ENCODE measurements around the gene SPSB4.

Gene SPSB4

GRCh38 chr3:141192345-141192744 lies 141.2 kb downstream of the SPSB4 start:
- no peak for TF ChIP-seq EZH2phosphoT487 (conservative IDR thresholded peaks at IDR 0.05; ENCODE audit: low read length)
- peak; percentile 98 for TF ChIP-seq CTCF (IDR thresholded peaks at IDR 0.05; ENCODE audit: insufficient read depth, low read length, poor library complexity, severe bottlenecking)
- peak overlapping the region; percentile 55 for H2AFZ ChIP-seq (ENCODE audit: low read depth, low read length, severe bottlenecking)

GRCh38 chr3:141193066-141193830 lies 142.1 kb downstream of the SPSB4 start:
- Histone ChIP-seq H3K4me3 (ENCODE audit: insufficient read depth, low read length, poor library complexity, severe bottlenecking) (no peak overlapping the region), H3K9me3 (ENCODE audit: insufficient read depth, low read length) (no peaks in the 10 kb centered on the region), H4K20me1 (ENCODE audit: low read depth, low read length) (no peaks in the 10 kb centered on the region), H3F3A (ENCODE audit: insufficient read depth) (no peaks in the 10 kb centered on the region), H3K9me2 (replicated peaks; ENCODE audit: insufficient read depth, low read length) (no peaks in the 10 kb centered on the region), H3K4me2 (ENCODE audit: low read depth, low read length, poor library complexity, severe bottlenecking) (no peak overlapping the region), H2AFZ (ENCODE audit: low read depth, low read length, severe bottlenecking) (no peak overlapping the region), H3K36me3 (ENCODE audit: low read length) (no peaks in the 10 kb centered on the region), H3K27ac (ENCODE audit: low read depth, low read length) (no peak overlapping the region), H3K27me3 (ENCODE audit: low read length) (no peaks in the 10 kb centered on the region), H3K79me2 (ENCODE audit: insufficient read depth, low read length) (no peaks in the 10 kb centered on the region), H3K9ac (ENCODE audit: low read length) (no peak overlapping the region)
- TF ChIP-seq CTCF (IDR thresholded peaks at IDR 0.05; ENCODE audit: insufficient read depth, low read length, poor library complexity, severe bottlenecking) (no peak), EZH2phosphoT487 (conservative IDR thresholded peaks at IDR 0.05; ENCODE audit: low read length) (no peak)

More at GRCh38 chr3:141192345-141192744, 141.2 kb downstream of the SPSB4 start:
- Histone ChIP-seq H3K9me2 (replicated peaks; ENCODE audit: insufficient read depth, low read length) (no peaks in the 10 kb centered on the region), H3K4me3 (ENCODE audit: insufficient read depth, low read length, poor library complexity, severe bottlenecking) (no peak overlapping the region), H3K79me2 (ENCODE audit: insufficient read depth, low read length) (no peaks in the 10 kb centered on the region), H3K9me3 (ENCODE audit: insufficient read depth, low read length) (no peaks in the 10 kb centered on the region), H4K20me1 (ENCODE audit: low read depth, low read length) (no peaks in the 10 kb centered on the region), H3K4me2 (ENCODE audit: low read depth, low read length, poor library complexity, severe bottlenecking) (no peak overlapping the region), H3K27me3 (ENCODE audit: low read length) (no peaks in the 10 kb centered on the region), H3F3A (ENCODE audit: insufficient read depth) (no peaks in the 10 kb centered on the region), H3K27ac (ENCODE audit: low read depth, low read length) (no peak overlapping the region), H3K36me3 (ENCODE audit: low read length) (no peaks in the 10 kb centered on the region), H3K9ac (ENCODE audit: low read length) (no peak overlapping the region)
